Measurements from ENCODE around the gene SPARC.
"Not testable (repeated sequence)": the region's sequence is repeated elsewhere in the genome, so short reads cannot be mapped to it uniquely, and the experiment has no call there.

The SPARC gene

GRCh38 chr5:151684690-151685361 lies 1.9 kb downstream of the SPARC start:
- H3K9me3 ChIP-seq (ENCODE audit: control insufficient read depth in 1 of 2, low read length in 2 of 2): no peaks in the 10 kb centered on the region
- H3K4me1 ChIP-seq (ENCODE audit: control insufficient read depth in 1 of 2, insufficient read depth in 2 of 2, low read length in 2 of 2): peaks cover 12 to 43% of the 10 kb centered on the region in 2 donors
- H3K36me3 ChIP-seq (ENCODE audit: control insufficient read depth in 1 of 2, insufficient read depth in 2 of 2, low read length in 2 of 2): peaks cover 0 to 20% of the 10 kb centered on the region in 2 donors
- peak overlapping the region; percentile 95 for H3K27ac ChIP-seq (ENCODE audit: low read length)
- no peaks in the 10 kb centered on the region for H3K27me3 ChIP-seq (ENCODE audit: low read depth, low read length)
- H3K4me3 ChIP-seq (ENCODE audit: low read depth in 1 of 2, low read length in 2 of 2): peak overlapping the region; percentile 77 to 80

- peaks cover 12 to 48% of the 10 kb centered on the region in 2 donors for H3K4me1 ChIP-seq (ENCODE audit: control insufficient read depth in 1 of 2, insufficient read depth in 2 of 2, low read length in 2 of 2)
- H3K27me3 ChIP-seq (ENCODE audit: low read depth, low read length): no peaks in the 10 kb centered on the region
- H3K9me3 ChIP-seq (ENCODE audit: control insufficient read depth in 1 of 2, low read length in 2 of 2): no peaks in the 10 kb centered on the region
- peak overlapping the region; percentile 95 for H3K27ac ChIP-seq (ENCODE audit: low read length)
- H3K4me3 ChIP-seq (ENCODE audit: low read depth in 1 of 2, low read length in 2 of 2): peak overlapping the region; percentile 77 to 80
- H3K36me3 ChIP-seq (ENCODE audit: control insufficient read depth in 1 of 2, insufficient read depth in 2 of 2, low read length in 2 of 2): peaks cover 0 to 20% of the 10 kb centered on the region in 2 donors
Measured at GRCh38 chr5:151683986-151684588, 2.6 kb downstream of the SPARC start.

- peak overlapping the region in 1 of 2 donors; percentile 77 for H3K4me3 ChIP-seq (ENCODE audit: low read depth in 1 of 2, low read length in 2 of 2)
- peak overlapping the region; percentile 95 for H3K27ac ChIP-seq (ENCODE audit: low read length)
- peaks cover 12 to 55% of the 10 kb centered on the region in 2 donors for H3K4me1 ChIP-seq (ENCODE audit: control insufficient read depth in 1 of 2, insufficient read depth in 2 of 2, low read length in 2 of 2)
- no peaks in the 10 kb centered on the region for H3K27me3 ChIP-seq (ENCODE audit: low read depth, low read length)
- H3K36me3 ChIP-seq (ENCODE audit: control insufficient read depth in 1 of 2, insufficient read depth in 2 of 2, low read length in 2 of 2): peaks cover 0 to 20% of the 10 kb centered on the region in 2 donors
- H3K9me3 ChIP-seq (ENCODE audit: control insufficient read depth in 1 of 2, low read length in 2 of 2): no peaks in the 10 kb centered on the region
Measured at GRCh38 chr5:151683444-151683843, 3.3 kb downstream of the SPARC start.

GRCh38 chr5:151682751-151683331 lies 3.9 kb downstream of the SPARC start:
- Histone ChIP-seq H3K4me1 (ENCODE audit: control insufficient read depth in 1 of 2, insufficient read depth in 2 of 2, low read length in 2 of 2) (peaks cover 12 to 59% of the 10 kb centered on the region in 2 donors), H3K27ac (ENCODE audit: low read length) (peak overlapping the region; percentile 21), H3K9me3 (ENCODE audit: control insufficient read depth in 1 of 2, low read length in 2 of 2) (no peaks in the 10 kb centered on the region), H3K36me3 (ENCODE audit: control insufficient read depth in 1 of 2, insufficient read depth in 2 of 2, low read length in 2 of 2) (peaks cover 0 to 20% of the 10 kb centered on the region in 2 donors), H3K4me3 (ENCODE audit: low read depth in 1 of 2, low read length in 2 of 2) (peak overlapping the region in 1 of 2 donors; percentile 17), H3K27me3 (ENCODE audit: low read depth, low read length) (no peaks in the 10 kb centered on the region)

GRCh38 chr5:151682240-151682639 lies 4.5 kb downstream of the SPARC start:
- H3K4me1 ChIP-seq (ENCODE audit: control insufficient read depth in 1 of 2, insufficient read depth in 2 of 2, low read length in 2 of 2): peaks cover 13 to 65% of the 10 kb centered on the region in 2 donors
- H3K27ac ChIP-seq (ENCODE audit: low read length): peak overlapping the region; percentile 21
- peak overlapping the region in 1 of 2 donors; percentile 17 for H3K4me3 ChIP-seq (ENCODE audit: low read depth in 1 of 2, low read length in 2 of 2)

GRCh38 chr5:151680944-151681427 lies 5.7 kb downstream of the SPARC start:
- Histone ChIP-seq H3K9me3 (ENCODE audit: control insufficient read depth in 1 of 2, low read length in 2 of 2) (no peaks in the 10 kb centered on the region), H3K27me3 (ENCODE audit: low read depth, low read length) (no peaks in the 10 kb centered on the region), H3K4me1 (ENCODE audit: control insufficient read depth in 1 of 2, insufficient read depth in 2 of 2, low read length in 2 of 2) (peaks cover 16 to 78% of the 10 kb centered on the region in 2 donors), H3K4me3 (ENCODE audit: low read depth in 1 of 2, low read length in 2 of 2) (no peak overlapping the region), H3K27ac (ENCODE audit: low read length) (no peak overlapping the region), H3K36me3 (ENCODE audit: control insufficient read depth in 1 of 2, insufficient read depth in 2 of 2, low read length in 2 of 2) (peaks cover 0 to 13% of the 10 kb centered on the region in 2 donors)

More at GRCh38 chr5:151682240-151682639, 4.5 kb downstream of the SPARC start:
- peaks cover 0 to 20% of the 10 kb centered on the region in 2 donors for H3K36me3 ChIP-seq (ENCODE audit: control insufficient read depth in 1 of 2, insufficient read depth in 2 of 2, low read length in 2 of 2)
- no peaks in the 10 kb centered on the region for H3K27me3 ChIP-seq (ENCODE audit: low read depth, low read length)
- H3K9me3 ChIP-seq (ENCODE audit: control insufficient read depth in 1 of 2, low read length in 2 of 2): no peaks in the 10 kb centered on the region

GRCh38 chr5:151680156-151680505 lies 6.6 kb downstream of the SPARC start:
- H3K4me1 ChIP-seq (ENCODE audit: control insufficient read depth in 1 of 2, insufficient read depth in 2 of 2, low read length in 2 of 2): peaks cover 16 to 86% of the 10 kb centered on the region in 2 donors
- not testable (repeated sequence) for H3K4me3 ChIP-seq (ENCODE audit: low read depth in 1 of 2, low read length in 2 of 2); H3K27ac ChIP-seq (ENCODE audit: low read length); H3K9me3 ChIP-seq (ENCODE audit: control insufficient read depth in 1 of 2, low read length in 2 of 2); H3K27me3 ChIP-seq (ENCODE audit: low read depth, low read length); H3K36me3 ChIP-seq (ENCODE audit: control insufficient read depth in 1 of 2, insufficient read depth in 2 of 2, low read length in 2 of 2)

- H3K4me3 ChIP-seq (ENCODE audit: low read depth in 1 of 2, low read length in 2 of 2): no peak overlapping the region
- peak overlapping the region; percentile 58 for H3K27ac ChIP-seq (ENCODE audit: low read length)
- H3K4me1 ChIP-seq (ENCODE audit: control insufficient read depth in 1 of 2, insufficient read depth in 2 of 2, low read length in 2 of 2): peaks cover 16 to 92% of the 10 kb centered on the region in 2 donors
Measured at GRCh38 chr5:151679421-151680155, 7.1 kb downstream of the SPARC start.

GRCh38 chr5:151678713-151679112 lies 8.0 kb downstream of the SPARC start:
- peaks cover 12 to 87% of the 10 kb centered on the region in 2 donors for H3K4me1 ChIP-seq (ENCODE audit: control insufficient read depth in 1 of 2, insufficient read depth in 2 of 2, low read length in 2 of 2)
- no peak overlapping the region for H3K4me3 ChIP-seq (ENCODE audit: low read depth in 1 of 2, low read length in 2 of 2)
- H3K27ac ChIP-seq (ENCODE audit: low read length): peak overlapping the region; percentile 58
- no peaks in the 10 kb centered on the region for H3K9me3 ChIP-seq (ENCODE audit: control insufficient read depth in 1 of 2, low read length in 2 of 2)
- H3K36me3 ChIP-seq (ENCODE audit: control insufficient read depth in 1 of 2, insufficient read depth in 2 of 2, low read length in 2 of 2): peaks cover 7 to 18% of the 10 kb centered on the region in 2 donors
- H3K27me3 ChIP-seq (ENCODE audit: low read depth, low read length): no peaks in the 10 kb centered on the region

More at GRCh38 chr5:151679421-151680155, 7.1 kb downstream of the SPARC start:
- H3K27me3 ChIP-seq (ENCODE audit: low read depth, low read length): no peaks in the 10 kb centered on the region
- H3K9me3 ChIP-seq (ENCODE audit: control insufficient read depth in 1 of 2, low read length in 2 of 2): no peaks in the 10 kb centered on the region
- H3K36me3 ChIP-seq (ENCODE audit: control insufficient read depth in 1 of 2, insufficient read depth in 2 of 2, low read length in 2 of 2): peaks cover 2 to 14% of the 10 kb centered on the region in 2 donors

GRCh38 chr5:151677776-151678545 lies 8.8 kb downstream of the SPARC start:
- Histone ChIP-seq H3K27ac (ENCODE audit: low read length) (peak overlapping the region; percentile 58), H3K4me1 (ENCODE audit: control insufficient read depth in 1 of 2, insufficient read depth in 2 of 2, low read length in 2 of 2) (peaks cover 9 to 85% of the 10 kb centered on the region in 2 donors), H3K36me3 (ENCODE audit: control insufficient read depth in 1 of 2, insufficient read depth in 2 of 2, low read length in 2 of 2) (peaks cover 7 to 22% of the 10 kb centered on the region in 2 donors), H3K27me3 (ENCODE audit: low read depth, low read length) (no peaks in the 10 kb centered on the region), H3K4me3 (ENCODE audit: low read depth in 1 of 2, low read length in 2 of 2) (peak overlapping the region in 1 of 2 donors; percentile 19), H3K9me3 (ENCODE audit: control insufficient read depth in 1 of 2, low read length in 2 of 2) (no peaks in the 10 kb centered on the region)

All from muscle layer of duodenum (tissue), 2 donors.